Measurements from ENCODE around the gene BEND7.

- TF ChIP-seq CTCF (IDR thresholded peaks at IDR 0.05; ENCODE audit: insufficient read depth, low read depth, low read length) (no peak), EZH2 (IDR thresholded peaks at IDR 0.05; ENCODE audit: insufficient read depth, low read length) (no peak)
These were observed 42.7 kb upstream of the BEND7 start for GRCh38 chr10:13571541-13571940.

All from astrocyte (in vitro differentiated cells and primary cell).